PFSK-1 (cell line): ENCODE measurements around the gene RPLP2.

Experiments used
- POLR2AphosphoS5 ChIP-seq: IDR thresholded peaks from 2 replicates; pipeline ENCODE4 v1.6.1; 2012; ENCODE audit warnings: low read depth, mild to moderate bottlenecking, control low read depth, low read length, moderate library complexity
- REST ChIP-seq, 2 experiments: IDR thresholded peaks; 2 replicates each; pipeline versions ENCODE4 v1.6.1 to v1.8.0; 2011 to 2012; ENCODE audit warnings: low read depth in 2 of 2, low read length in 2 of 2, control low read depth in 1 of 2, inconsistent platforms in 1 of 2, mild to moderate bottlenecking in 1 of 2, moderate library complexity in 1 of 2; ENCODE audit not compliant: insufficient read depth in 1 of 2
- SIN3A ChIP-seq: IDR thresholded peaks from 2 replicates; pipeline ENCODE4 v1.6.1; 2012; ENCODE audit warnings: mild to moderate bottlenecking, low read length, moderate library complexity, borderline replicate concordance; ENCODE audit not compliant: insufficient read depth
- TAF1 ChIP-seq: IDR thresholded peaks from 2 replicates; pipeline ENCODE4 v1.6.1; 2012; ENCODE audit warnings: low read length, control low read depth, borderline replicate concordance; ENCODE audit not compliant: insufficient read depth

DNA sequence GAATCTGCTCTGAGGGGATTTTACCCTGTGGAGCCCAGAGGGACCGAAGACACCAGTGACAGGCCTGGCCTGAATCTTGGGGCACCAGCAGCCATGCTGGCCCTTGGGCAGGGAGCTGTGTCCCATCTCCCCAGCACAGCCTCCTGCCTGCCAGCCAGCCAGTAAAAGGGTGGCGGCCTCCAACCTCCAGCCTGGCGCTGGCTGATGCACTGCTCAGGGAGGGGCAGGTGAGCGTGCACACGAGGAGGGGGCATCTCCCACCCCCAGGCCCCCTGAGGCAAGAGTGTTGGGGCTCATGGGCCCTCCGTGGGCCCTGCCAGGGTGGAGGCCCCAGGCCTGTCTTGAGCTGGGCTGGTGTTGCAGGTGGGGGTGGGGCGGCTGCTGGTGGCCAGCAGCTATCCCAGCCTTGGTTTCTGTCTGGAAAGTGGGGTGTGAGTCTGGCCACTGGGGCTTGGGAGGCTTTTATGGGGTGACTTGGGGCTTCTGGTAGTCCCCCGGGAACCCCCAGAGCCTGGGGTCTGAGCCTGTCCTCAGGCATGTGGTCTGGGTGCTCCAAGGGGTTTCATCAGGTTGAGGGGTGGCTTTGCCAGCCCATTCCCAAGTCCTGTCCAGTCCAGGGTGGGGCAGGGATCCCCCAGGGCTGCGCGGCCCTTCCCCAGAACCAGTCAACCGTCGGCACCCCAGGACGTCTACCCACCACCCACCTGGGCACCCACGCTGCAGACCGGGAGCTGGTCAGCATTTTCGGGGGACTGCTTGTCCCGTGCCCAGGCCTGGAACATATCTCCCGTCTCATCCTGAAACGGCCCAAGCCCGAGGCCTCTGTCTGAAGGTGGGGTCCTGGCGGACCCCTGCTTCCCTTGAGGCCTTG is 50.7 kb downstream of the RPLP2 start:
- no peak for TF ChIP-seq TAF1
- no peak for TF ChIP-seq REST (IDR thresholded peaks at IDR 0.05; ENCODE audit: insufficient read depth in 1 of 2, low read depth in 2 of 2, low read length in 2 of 2)
- TF ChIP-seq POLR2AphosphoS5, result peak; percentile 26; the same call in 1 of the 2 replicates
- no peak for TF ChIP-seq SIN3A
